ENCODE results near the gene SBF2.

GRCh38 chr11:9905501-9905951 is 388.5 kb downstream of the SBF2 start:
- TF ChIP-seq POLR2AphosphoS5 (IDR thresholded peaks at IDR 0.05) (no peak), CTCF (IDR thresholded peaks at IDR 0.05) (no peak), POLR2A (IDR thresholded peaks at IDR 0.05) (no peak)

Measured in gastroesophageal sphincter (tissue), 3 donors.